SK-N-MC (cell line): ENCODE results near the gene KANSL1.
"Not testable (repeated sequence)": the region's sequence is repeated elsewhere in the genome, so short reads cannot be mapped to it uniquely, and the experiment has no call there.

Source experiments
- DNase-seq: peaks from one replicate; pipeline ENCODE4 v3.0.0-alpha.2; 2011; ENCODE audit warnings: low read depth, low spot score
- H3K27ac ChIP-seq: fragments of 200-600 bp; sonication (generic); 2 replicates; pipeline ENCODE4 v1.5.1; 2016; ENCODE audit warnings: mixed run types
- H3K36me3 ChIP-seq: fragments of 200-600 bp; sonication (generic); 2 replicates; pipeline ENCODE4 v1.6.1; 2017; ENCODE audit warnings: antibody characterized with exemption, low read length, mixed read lengths; ENCODE audit not compliant: insufficient read depth
- H3K4me3 ChIP-seq: fragments of 200-600 bp; sonication (generic); 2 replicates; pipeline ENCODE4 v1.5.1; 2016
- H3K9ac ChIP-seq: fragments of 200-600 bp; sonication (generic); 2 replicates; pipeline ENCODE4 v1.8.0; 2017; ENCODE audit warnings: mixed run types, mixed read lengths; ENCODE audit not compliant: insufficient read length
- H3K9me3 ChIP-seq: fragments of 200-600 bp; sonication (generic); 2 replicates; pipeline ENCODE4 v1.6.1; 2017; ENCODE audit warnings: low read depth, mild to moderate bottlenecking, antibody characterized with exemption, low read length, moderate library complexity, mixed read lengths
- EZH2 ChIP-seq: fragments of 200-600 bp; sonication (generic); IDR thresholded peaks from one replicate; pipeline ENCODE4 v1.6.1; 2017; ENCODE audit warnings: antibody characterized with exemption
- FOXP2 ChIP-seq: optimal IDR thresholded peaks from 2 replicates; pipeline ENCODE3; 2011; ENCODE audit warnings: mild to moderate bottlenecking, moderate library complexity; ENCODE audit not compliant: insufficient read depth; ENCODE audit errors: extremely low read length, control extremely low read depth
- POLR2AphosphoS5 ChIP-seq: IDR thresholded peaks from 2 replicates; pipeline ENCODE4 v1.6.1; 2012; ENCODE audit warnings: mild to moderate bottlenecking, low read depth, low read length, borderline replicate concordance

KANSL1 gene, protein sequence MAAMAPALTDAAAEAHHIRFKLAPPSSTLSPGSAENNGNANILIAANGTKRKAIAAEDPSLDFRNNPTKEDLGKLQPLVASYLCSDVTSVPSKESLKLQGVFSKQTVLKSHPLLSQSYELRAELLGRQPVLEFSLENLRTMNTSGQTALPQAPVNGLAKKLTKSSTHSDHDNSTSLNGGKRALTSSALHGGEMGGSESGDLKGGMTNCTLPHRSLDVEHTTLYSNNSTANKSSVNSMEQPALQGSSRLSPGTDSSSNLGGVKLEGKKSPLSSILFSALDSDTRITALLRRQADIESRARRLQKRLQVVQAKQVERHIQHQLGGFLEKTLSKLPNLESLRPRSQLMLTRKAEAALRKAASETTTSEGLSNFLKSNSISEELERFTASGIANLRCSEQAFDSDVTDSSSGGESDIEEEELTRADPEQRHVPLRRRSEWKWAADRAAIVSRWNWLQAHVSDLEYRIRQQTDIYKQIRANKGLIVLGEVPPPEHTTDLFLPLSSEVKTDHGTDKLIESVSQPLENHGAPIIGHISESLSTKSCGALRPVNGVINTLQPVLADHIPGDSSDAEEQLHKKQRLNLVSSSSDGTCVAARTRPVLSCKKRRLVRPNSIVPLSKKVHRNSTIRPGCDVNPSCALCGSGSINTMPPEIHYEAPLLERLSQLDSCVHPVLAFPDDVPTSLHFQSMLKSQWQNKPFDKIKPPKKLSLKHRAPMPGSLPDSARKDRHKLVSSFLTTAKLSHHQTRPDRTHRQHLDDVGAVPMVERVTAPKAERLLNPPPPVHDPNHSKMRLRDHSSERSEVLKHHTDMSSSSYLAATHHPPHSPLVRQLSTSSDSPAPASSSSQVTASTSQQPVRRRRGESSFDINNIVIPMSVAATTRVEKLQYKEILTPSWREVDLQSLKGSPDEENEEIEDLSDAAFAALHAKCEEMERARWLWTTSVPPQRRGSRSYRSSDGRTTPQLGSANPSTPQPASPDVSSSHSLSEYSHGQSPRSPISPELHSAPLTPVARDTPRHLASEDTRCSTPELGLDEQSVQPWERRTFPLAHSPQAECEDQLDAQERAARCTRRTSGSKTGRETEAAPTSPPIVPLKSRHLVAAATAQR (N-terminal part only)

DNA sequence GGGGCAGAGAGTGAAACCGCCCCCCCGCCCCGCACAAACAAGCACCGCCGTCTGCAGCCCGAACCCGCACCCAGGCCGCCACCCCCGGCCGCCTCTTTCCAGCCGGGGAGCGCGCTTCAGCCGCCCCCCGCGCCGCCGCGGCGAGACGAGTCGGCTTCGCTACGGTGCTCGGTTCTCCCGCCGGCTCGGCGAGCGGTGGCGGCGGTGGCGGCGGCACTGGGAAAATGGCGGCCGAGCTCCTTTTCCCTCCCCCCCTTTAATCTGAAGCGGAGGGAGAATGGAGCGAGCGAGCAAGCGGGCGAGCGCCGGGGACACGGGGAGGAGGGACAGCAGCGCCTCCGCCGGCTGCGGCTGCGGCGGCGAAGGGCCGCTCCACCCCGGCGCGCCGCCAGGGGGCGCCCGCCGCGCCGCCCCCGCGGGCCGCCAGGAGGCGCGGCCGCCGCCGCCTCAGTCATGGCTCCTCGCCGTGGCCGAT, at the start of gene KANSL1:
KANSL1 (minus strand) TSS at position 279 of the 475 bp plus-strand sequence. CDS start 21,286 bp downstream, outside the sequence.
- TF ChIP-seq POLR2AphosphoS5 = no peak; the same call in 1 of the 2 replicates
- TF ChIP-seq EZH2 = no peak
- H3K27ac ChIP-seq = peak within 1 kb of the TSS; percentile 96
- H3K9ac ChIP-seq = peak within 1 kb of the TSS; percentile 97
- peaks cover 13% of the 10 kb centered on the region for H3K36me3 ChIP-seq
- no peaks in the 10 kb centered on the region; the same call in 1 of the 2 replicates for H3K9me3 ChIP-seq
- H3K4me3 ChIP-seq = peak within 1 kb of the TSS; percentile 91
- no peak for DNase-seq

DNA sequence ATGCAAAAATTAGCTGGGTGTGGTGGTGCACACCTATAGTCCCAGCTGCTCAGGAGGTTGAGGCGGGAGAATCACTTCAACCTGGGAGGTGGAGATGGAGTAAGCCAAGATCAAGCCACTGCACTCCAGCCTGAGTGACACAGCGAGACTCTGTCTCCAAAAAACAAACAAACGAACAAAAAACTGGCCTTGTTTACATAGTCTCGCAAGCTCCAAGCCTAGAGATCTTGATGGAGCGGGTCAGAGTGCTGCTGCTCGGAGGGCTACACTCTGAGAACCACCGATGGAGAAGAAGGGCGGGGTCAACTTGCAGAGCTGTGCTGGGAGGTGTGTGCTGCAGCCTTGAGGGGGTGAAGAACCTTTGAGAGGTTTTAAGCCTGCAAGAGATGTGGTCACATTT, 38.1 kb upstream of the KANSL1 start:
- H3K4me3 ChIP-seq, H3K27ac ChIP-seq, H3K9me3 ChIP-seq, DNase-seq, H3K9ac ChIP-seq, H3K36me3 ChIP-seq: not testable (repeated sequence)

DNA sequence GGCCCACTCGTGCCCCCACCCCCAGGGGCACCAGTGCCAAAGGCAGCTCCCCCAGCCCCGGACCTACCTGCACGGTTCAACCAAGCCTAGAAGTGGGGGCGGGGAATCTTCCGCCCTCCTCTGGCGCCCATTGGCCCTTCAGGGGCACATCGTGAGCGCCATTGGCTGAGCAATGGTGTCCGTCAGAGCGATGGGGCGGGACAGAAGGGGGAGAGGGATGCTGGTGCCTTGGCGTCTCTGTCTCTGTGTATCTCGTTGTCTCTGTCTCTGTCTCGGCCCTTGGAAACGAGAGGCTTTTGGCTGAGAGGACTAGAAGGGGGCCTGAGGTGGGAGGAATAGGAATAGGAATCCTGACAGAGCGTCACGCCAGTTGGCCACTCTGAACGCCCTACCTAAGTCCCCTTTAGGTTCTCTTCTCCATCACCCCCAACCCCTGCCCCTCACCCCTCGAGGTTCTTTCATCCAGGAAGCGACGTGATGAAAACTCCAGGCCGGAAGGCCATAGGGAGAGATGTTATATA, 32.1 kb upstream of the KANSL1 start:
- H3K27ac ChIP-seq, H3K36me3 ChIP-seq, H3K9me3 ChIP-seq, H3K9ac ChIP-seq: not testable (repeated sequence)
- peak; percentile 70 for DNase-seq
- TF ChIP-seq POLR2AphosphoS5 = peak; percentile 56; the same call in 1 of the 2 replicates
- peak overlapping the region; percentile 78 for H3K4me3 ChIP-seq

DNA sequence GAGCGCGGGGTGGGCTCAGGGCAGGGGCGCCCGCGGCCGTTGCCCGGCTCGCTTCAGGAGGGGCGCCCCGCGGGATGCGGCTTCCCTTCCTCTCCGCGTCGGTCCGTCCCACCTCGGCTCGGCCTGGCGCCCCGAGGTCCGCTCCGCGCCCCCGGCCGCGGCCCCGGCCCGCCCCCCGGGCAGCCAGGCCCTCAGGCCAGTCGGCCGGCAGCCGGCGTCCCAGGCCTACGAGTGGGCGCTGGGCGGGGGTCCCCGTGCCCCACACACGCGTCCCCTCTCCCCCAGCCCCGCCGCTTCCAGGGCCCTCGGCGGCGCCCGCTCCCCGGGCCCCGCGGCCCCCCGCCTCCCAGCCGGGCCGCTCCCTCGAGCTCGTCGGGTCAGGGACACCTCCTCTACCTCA, 31.6 kb upstream of the KANSL1 start:
- H3K9ac ChIP-seq, H3K9me3 ChIP-seq, H3K27ac ChIP-seq, DNase-seq, H3K36me3 ChIP-seq: not testable (repeated sequence)
- H3K4me3 ChIP-seq = peak overlapping the region; percentile 78

DNA sequence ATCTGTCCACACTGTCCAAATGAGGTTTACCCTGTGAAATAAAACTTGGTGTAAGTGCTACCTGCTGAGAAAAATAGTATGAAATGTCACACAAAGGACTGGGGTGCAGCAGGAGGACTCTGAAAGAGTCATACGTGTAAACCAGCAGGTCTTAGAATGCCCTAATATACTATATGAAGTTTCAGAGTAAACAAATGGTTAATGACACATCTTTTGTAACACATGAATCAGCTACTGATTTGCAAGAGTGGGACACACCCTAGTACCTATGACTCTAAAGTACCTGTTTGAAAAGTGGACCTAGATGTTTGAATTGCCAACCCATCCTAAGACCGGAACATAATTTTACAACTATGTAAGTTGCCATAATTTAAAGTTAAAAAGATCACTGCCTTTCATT, 29.8 kb upstream of the KANSL1 start:
- not testable (repeated sequence) for H3K27ac ChIP-seq, H3K4me3 ChIP-seq, H3K9ac ChIP-seq, H3K9me3 ChIP-seq, DNase-seq
- peaks cover 12% of the 10 kb centered on the region; the same call in 1 of the 2 replicates for H3K36me3 ChIP-seq

DNA sequence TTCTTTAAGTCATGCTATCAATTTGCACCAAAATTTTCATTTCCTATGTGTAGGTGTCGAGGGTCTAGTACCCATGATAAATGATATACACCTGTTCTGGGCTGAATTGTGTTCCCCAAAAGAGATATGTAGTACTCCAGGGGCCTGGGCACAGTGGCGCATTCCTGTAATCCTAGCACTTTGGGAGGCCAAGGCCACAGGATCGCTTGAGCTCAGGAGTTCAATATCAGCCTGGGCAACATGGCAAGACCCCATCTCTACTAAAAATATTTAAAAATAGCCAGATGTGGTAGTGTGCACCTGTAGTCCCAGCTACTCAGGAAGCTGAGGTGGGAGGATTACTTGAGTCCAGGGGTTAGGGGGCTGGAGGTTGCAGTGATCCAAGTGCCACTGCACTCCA, 23.5 kb upstream of the KANSL1 start:
- Histone ChIP-seq H3K9ac (no peak overlapping the region), H3K4me3 (no peak overlapping the region), H3K9me3 (no peaks in the 10 kb centered on the region), H3K36me3 (peaks cover 35% of the 10 kb centered on the region), H3K27ac (no peak overlapping the region)
- TF ChIP-seq POLR2AphosphoS5 = no peak
- no peak for TF ChIP-seq FOXP2
- TF ChIP-seq EZH2 = no peak
- DNase-seq = no peak

DNA sequence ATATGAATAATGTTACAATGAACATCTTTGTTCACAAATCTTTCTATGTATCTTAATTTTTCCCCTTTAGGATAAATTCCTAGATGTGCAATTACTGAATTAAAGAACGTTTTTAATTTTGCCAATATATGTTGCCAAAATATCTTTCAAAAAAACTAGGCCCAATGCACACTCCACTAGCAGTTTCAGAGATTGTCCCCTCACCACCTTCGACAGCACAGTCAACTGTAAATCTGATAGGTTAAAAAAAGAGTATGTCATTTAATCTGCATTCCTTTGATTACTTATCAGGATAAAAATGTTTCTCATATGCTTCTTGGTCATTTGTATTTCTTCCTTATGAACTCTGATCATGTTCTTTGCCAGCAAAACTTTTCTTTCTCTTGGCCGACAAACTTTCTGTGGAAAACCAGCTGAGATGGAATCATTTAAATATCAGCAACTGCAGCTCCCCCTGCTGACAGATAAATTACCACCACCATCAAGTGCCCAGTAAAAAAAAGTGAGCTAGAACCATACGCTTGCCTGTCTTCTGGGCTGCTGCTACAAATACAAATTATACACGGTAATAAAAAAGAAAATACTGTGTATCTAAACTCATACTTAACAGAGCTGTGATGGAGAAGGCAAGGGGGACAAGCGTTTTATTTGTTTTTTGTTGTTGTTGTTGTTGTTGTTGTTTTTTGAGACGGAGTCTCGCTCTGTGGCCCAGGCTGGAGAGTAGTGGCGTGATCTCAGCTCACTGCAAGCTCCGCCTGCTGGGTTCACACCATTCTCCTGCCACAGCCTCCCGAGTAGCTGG, 19.6 kb upstream of the KANSL1 start:
- no peak overlapping the region for H3K27ac ChIP-seq
- peaks cover 28% of the 10 kb centered on the region for H3K36me3 ChIP-seq
- DNase-seq = peak; percentile 74
- TF ChIP-seq EZH2 = no peak
- no peak for TF ChIP-seq FOXP2
- TF ChIP-seq POLR2AphosphoS5 = no peak
- peak overlapping the region; percentile 13 for H3K9ac ChIP-seq
- no peaks in the 10 kb centered on the region for H3K9me3 ChIP-seq
- no peak overlapping the region; the same call in 1 of the 2 replicates for H3K4me3 ChIP-seq

DNA sequence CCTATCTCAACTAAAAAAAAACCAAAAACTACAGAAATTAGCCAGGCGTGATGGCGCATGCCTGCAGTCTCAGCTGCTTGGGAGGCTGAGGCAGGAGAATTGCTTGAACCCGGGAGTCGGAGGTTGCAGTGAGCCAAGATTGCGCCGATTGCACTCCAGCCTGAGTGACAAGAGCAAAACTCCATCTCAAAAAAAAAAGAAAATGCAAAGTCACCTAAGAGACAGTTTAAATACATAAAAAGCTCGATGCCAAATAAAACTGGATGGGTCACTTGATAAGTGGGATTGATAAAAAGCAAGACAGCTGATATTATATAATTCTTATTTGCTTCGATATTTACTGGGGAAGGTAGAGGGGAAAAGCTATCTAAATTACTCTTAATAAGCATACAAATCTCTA, 15.8 kb upstream of the KANSL1 start:
- no peaks in the 10 kb centered on the region for H3K9me3 ChIP-seq
- TF ChIP-seq FOXP2 (no peak), EZH2 (no peak), POLR2AphosphoS5 (no peak)
- no peak overlapping the region for H3K27ac ChIP-seq
- H3K36me3 ChIP-seq = peaks cover 23% of the 10 kb centered on the region
- no peak for DNase-seq
- H3K9ac ChIP-seq = no peak overlapping the region
- no peak overlapping the region for H3K4me3 ChIP-seq
